Parathyroid adenoma (tissue), 2 donors: ENCODE data around the gene ENPEP.

Experiments used
- H2AFZ ChIP-seq: fragments of 300-600 bp; sonication (generic); one replicate; pipeline ENCODE4 v1.7.0; 2017; ENCODE audit warnings: antibody characterized with exemption, mild to moderate bottlenecking
- H3K27ac ChIP-seq: fragments of 300-600 bp; sonication (generic); one replicate; pipeline ENCODE4 v1.7.0; 2017
- H3K27me3 ChIP-seq: fragments of 300-600 bp; sonication (generic); one replicate; pipeline ENCODE4 v1.7.0; 2017; ENCODE audit warnings: low read length; ENCODE audit not compliant: control insufficient read depth, insufficient read depth
- H3K36me3 ChIP-seq: fragments of 300-600 bp; sonication (generic); one replicate; pipeline ENCODE4 v1.7.0; 2017; ENCODE audit warnings: low read length; ENCODE audit not compliant: control insufficient read depth, insufficient read depth
- H3K4me1 ChIP-seq: fragments of 300-600 bp; sonication (generic); one replicate; pipeline ENCODE4 v1.7.0; 2017; ENCODE audit warnings: control low read depth
- H3K4me2 ChIP-seq: fragments of 300-600 bp; sonication (generic); one replicate; pipeline ENCODE4 v1.7.0; 2017; ENCODE audit warnings: low read length
- H3K4me3 ChIP-seq: fragments of 300-600 bp; sonication (generic); one replicate; pipeline ENCODE4 v1.7.0; 2017; ENCODE audit warnings: low read depth, low read length
- H3K79me2 ChIP-seq: fragments of 300-600 bp; sonication (generic); one replicate; pipeline ENCODE4 v1.7.0; 2017; ENCODE audit warnings: control low read depth
- H3K9ac ChIP-seq: fragments of 300-600 bp; sonication (generic); one replicate; pipeline ENCODE4 v1.7.0; 2017; ENCODE audit warnings: mild to moderate bottlenecking
- H3K9me3 ChIP-seq: fragments of 300-600 bp; sonication (generic); one replicate; pipeline ENCODE4 v1.7.0; 2017; ENCODE audit warnings: low read length; ENCODE audit not compliant: control insufficient read depth
- TF ChIP-seq, protein P1 (sequence below): fragments of 300-600 bp; sonication (generic); IDR thresholded peaks from one replicate; pipeline ENCODE4 v1.7.0; 2017; ENCODE audit warnings: antibody characterized with exemption, mild to moderate bottlenecking
- donor health status: primary hyperparathyroidism.

The ENPEP gene

GRCh38 chr4:110520886-110521285, 44.9 kb downstream of the ENPEP start:
- H3K4me3 ChIP-seq, result no peak overlapping the region
- H3K79me2 ChIP-seq, result no peaks in the 10 kb centered on the region
- no peaks in the 10 kb centered on the region for H3K36me3 ChIP-seq
- H3K4me1 ChIP-seq, result no peaks in the 10 kb centered on the region
- no peak overlapping the region for H3K27ac ChIP-seq
- no peaks in the 10 kb centered on the region for H3K27me3 ChIP-seq
- H3K9me3 ChIP-seq, result no peaks in the 10 kb centered on the region
- H3K4me2 ChIP-seq, result no peak overlapping the region
- H2AFZ ChIP-seq, result no peak overlapping the region
- TF ChIP-seq, protein P1, sequence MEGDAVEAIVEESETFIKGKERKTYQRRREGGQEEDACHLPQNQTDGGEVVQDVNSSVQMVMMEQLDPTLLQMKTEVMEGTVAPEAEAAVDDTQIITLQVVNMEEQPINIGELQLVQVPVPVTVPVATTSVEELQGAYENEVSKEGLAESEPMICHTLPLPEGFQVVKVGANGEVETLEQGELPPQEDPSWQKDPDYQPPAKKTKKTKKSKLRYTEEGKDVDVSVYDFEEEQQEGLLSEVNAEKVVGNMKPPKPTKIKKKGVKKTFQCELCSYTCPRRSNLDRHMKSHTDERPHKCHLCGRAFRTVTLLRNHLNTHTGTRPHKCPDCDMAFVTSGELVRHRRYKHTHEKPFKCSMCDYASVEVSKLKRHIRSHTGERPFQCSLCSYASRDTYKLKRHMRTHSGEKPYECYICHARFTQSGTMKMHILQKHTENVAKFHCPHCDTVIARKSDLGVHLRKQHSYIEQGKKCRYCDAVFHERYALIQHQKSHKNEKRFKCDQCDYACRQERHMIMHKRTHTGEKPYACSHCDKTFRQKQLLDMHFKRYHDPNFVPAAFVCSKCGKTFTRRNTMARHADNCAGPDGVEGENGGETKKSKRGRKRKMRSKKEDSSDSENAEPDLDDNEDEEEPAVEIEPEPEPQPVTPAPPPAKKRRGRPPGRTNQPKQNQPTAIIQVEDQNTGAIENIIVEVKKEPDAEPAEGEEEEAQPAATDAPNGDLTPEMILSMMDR, result no peak
- H3K9ac ChIP-seq, result no peak overlapping the region

DNA sequence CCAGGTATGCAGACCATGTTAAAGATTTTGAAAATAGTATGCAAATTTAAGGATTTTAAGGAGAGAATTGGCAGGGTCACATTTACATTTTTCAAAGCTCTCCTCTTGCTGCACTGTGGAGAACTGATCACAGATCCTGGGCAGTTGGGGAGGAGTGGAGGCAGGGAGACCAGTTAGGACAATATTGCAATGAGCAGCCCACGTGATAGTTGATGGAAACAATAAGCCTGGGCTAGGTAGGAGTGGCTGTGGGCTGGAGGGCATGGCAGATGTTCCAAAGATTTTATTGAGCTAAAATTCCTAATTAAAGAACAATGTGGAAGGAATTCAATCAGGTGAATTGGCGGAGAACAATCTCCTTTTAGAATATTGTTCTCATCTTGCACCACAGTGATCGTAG, 50.6 kb downstream of the ENPEP start:
- H3K4me3 ChIP-seq, result no peak overlapping the region
- TF ChIP-seq, protein P1, result no peak
- no peaks in the 10 kb centered on the region for H3K9me3 ChIP-seq
- no peak overlapping the region for H2AFZ ChIP-seq
- H3K27ac ChIP-seq, result no peak overlapping the region
- H3K36me3 ChIP-seq, result no peaks in the 10 kb centered on the region
- H3K9ac ChIP-seq, result no peak overlapping the region
- no peaks in the 10 kb centered on the region for H3K4me1 ChIP-seq
- no peaks in the 10 kb centered on the region for H3K79me2 ChIP-seq
- no peaks in the 10 kb centered on the region for H3K27me3 ChIP-seq
- no peak overlapping the region for H3K4me2 ChIP-seq

DNA sequence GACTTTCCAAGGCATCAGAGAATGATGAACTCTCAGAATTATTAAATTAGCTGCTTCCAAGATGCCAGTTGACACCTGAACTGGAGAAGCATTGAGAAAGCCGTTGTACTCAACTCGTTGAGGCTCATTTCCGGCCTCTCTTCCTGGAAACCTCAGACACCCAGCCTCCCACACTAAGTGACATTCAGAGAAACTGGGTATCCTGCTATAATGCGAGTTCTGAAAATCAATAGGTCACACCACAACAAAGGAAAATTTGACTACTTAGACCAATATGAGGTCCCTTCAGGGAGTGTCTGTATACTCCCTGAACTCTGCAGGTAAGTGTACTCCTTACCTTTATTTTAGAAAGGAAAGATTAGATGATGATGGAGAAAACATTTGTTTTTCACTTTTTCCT, 51.2 kb downstream of the ENPEP start:
- H3K4me2 ChIP-seq, result no peak overlapping the region
- H3K9me3 ChIP-seq, result no peaks in the 10 kb centered on the region
- no peak overlapping the region for H3K9ac ChIP-seq
- H3K79me2 ChIP-seq, result no peaks in the 10 kb centered on the region
- H2AFZ ChIP-seq, result no peak overlapping the region
- no peak overlapping the region for H3K4me3 ChIP-seq
- H3K27me3 ChIP-seq, result no peaks in the 10 kb centered on the region
- H3K36me3 ChIP-seq, result no peaks in the 10 kb centered on the region
- TF ChIP-seq, protein P1, result no peak
- no peak overlapping the region for H3K27ac ChIP-seq
- H3K4me1 ChIP-seq, result no peaks in the 10 kb centered on the region

- Histone ChIP-seq H2AFZ (no peak overlapping the region), H3K9me3 (no peaks in the 10 kb centered on the region), H3K36me3 (no peaks in the 10 kb centered on the region), H3K9ac (no peak overlapping the region), H3K27me3 (no peaks in the 10 kb centered on the region), H3K27ac (no peak overlapping the region), H3K4me3 (no peak overlapping the region), H3K4me2 (no peak overlapping the region), H3K79me2 (no peaks in the 10 kb centered on the region), H3K4me1 (no peaks in the 10 kb centered on the region)
- TF ChIP-seq, protein P1, result no peak
These were observed 57.1 kb downstream of the ENPEP start for GRCh38 chr4:110532901-110533589.

DNA sequence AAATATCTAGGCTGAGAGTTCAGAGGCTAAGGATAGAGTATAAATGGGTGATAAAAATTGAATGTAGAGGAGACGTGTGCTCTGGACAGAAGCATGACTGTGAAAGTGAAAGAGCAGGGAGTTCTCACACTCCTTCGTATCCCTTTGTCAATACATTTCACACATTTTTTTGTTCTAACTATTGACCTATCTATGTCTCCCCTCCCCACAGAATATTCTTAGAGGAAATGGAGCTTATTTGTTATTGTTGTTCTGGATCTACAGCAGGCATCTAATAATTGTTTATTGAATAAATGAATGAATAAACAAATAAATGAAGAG, 57.6 kb downstream of the ENPEP start:
- no peak overlapping the region for H3K27ac ChIP-seq
- H3K79me2 ChIP-seq, result no peaks in the 10 kb centered on the region
- H3K36me3 ChIP-seq, result no peaks in the 10 kb centered on the region
- no peaks in the 10 kb centered on the region for H3K4me1 ChIP-seq
- no peak overlapping the region for H2AFZ ChIP-seq
- H3K9me3 ChIP-seq, result no peaks in the 10 kb centered on the region
- H3K27me3 ChIP-seq, result no peaks in the 10 kb centered on the region
- no peak overlapping the region for H3K4me2 ChIP-seq
- no peak overlapping the region for H3K4me3 ChIP-seq
- no peak overlapping the region for H3K9ac ChIP-seq
- TF ChIP-seq, protein P1, result no peak
